GM06990 (cell line): ENCODE measurements around the gene SLC35F1.

Experiments
- DNase-seq: peaks from one replicate; pipeline ENCODE4 v3.0.0-alpha.2; 2011; ENCODE audit not compliant: insufficient read length; ENCODE audit errors: extremely low read depth
- H3K27me3 ChIP-seq: replicated peaks from 2 replicates; pipeline ENCODE4 v1.6.0; 2011; ENCODE audit warnings: low read length; ENCODE audit not compliant: control insufficient read depth, insufficient read depth
- H3K36me3 ChIP-seq: 2 replicates; pipeline ENCODE4 v1.5.1; 2011; ENCODE audit warnings: low read length; ENCODE audit not compliant: control insufficient read depth, insufficient read depth
- H3K4me3 ChIP-seq: replicated peaks from 2 replicates; pipeline ENCODE4 v1.5.1; 2011; ENCODE audit warnings: low read depth, mild to moderate bottlenecking, control low read depth, low read length
- TF ChIP-seq, protein P1 (sequence below): IDR thresholded peaks from 2 replicates; pipeline ENCODE4 v1.5.1; 2011; ENCODE audit warnings: low read length, control low read depth, mild to moderate bottlenecking, inconsistent platforms; ENCODE audit not compliant: insufficient read depth, poor library complexity, severe bottlenecking

SLC35F1 gene

DNA sequence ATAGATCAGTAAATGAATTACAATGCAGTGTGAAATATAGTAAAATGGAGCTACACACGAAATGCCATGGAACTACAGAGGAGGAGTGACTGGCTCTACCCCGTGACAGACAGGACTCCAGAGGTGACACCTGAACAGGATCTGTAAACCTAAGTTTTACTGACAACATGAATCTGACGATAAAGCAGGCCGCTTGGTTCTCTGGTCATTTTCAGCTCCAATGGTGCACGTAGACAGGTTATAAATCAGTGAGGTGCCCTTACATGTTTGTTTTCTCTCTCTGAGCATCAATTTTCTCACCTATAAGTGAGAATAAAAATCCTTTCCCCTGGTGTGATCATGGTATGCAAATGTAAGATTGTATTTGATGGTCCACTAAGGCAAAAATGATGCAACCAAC lies 339.3 kb downstream of the SLC35F1 start:
- no peaks in the 10 kb centered on the region for H3K36me3 ChIP-seq
- no peak for DNase-seq
- TF ChIP-seq, protein P1, sequence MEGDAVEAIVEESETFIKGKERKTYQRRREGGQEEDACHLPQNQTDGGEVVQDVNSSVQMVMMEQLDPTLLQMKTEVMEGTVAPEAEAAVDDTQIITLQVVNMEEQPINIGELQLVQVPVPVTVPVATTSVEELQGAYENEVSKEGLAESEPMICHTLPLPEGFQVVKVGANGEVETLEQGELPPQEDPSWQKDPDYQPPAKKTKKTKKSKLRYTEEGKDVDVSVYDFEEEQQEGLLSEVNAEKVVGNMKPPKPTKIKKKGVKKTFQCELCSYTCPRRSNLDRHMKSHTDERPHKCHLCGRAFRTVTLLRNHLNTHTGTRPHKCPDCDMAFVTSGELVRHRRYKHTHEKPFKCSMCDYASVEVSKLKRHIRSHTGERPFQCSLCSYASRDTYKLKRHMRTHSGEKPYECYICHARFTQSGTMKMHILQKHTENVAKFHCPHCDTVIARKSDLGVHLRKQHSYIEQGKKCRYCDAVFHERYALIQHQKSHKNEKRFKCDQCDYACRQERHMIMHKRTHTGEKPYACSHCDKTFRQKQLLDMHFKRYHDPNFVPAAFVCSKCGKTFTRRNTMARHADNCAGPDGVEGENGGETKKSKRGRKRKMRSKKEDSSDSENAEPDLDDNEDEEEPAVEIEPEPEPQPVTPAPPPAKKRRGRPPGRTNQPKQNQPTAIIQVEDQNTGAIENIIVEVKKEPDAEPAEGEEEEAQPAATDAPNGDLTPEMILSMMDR, result no peak
- no peaks in the 10 kb centered on the region; the same call in 1 of the 2 replicates for H3K27me3 ChIP-seq
- no peak overlapping the region for H3K4me3 ChIP-seq

GRCh38 chr6:118248171-118248570 lies 341.1 kb downstream of the SLC35F1 start:
- Histone ChIP-seq H3K27me3 (no peaks in the 10 kb centered on the region; the same call in 1 of the 2 replicates), H3K4me3 (no peak overlapping the region), H3K36me3 (no peaks in the 10 kb centered on the region)
- TF ChIP-seq, protein P1, result no peak
- DNase-seq, result no peak

- TF ChIP-seq, protein P1, result no peak
- H3K36me3 ChIP-seq, result no peaks in the 10 kb centered on the region
- no peak for DNase-seq
- no peak overlapping the region for H3K4me3 ChIP-seq
- H3K27me3 ChIP-seq, result no peaks in the 10 kb centered on the region; the same call in 1 of the 2 replicates
Measured at GRCh38 chr6:118249680-118250079, 342.6 kb downstream of the SLC35F1 start.

DNA sequence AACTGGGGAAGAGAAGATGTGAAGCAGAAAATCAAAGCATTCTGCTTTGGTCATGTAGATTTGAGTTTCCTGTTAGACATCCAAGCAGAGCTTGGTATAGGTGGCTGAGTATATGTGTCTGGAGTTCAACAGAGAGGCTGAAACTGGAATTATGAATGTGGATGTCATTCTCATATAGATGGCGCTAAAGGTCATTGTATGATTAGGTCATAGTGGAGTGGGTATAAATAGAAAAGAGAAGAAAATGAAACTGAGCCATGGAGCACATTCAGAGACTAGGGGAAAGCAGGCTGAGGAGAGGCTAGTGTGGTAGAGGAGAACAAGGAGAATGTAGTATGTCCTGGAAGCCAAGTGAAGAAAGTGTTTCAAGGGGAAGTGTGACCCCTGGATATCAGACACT lies 345.4 kb downstream of the SLC35F1 start:
- DNase-seq, result no peak
- no peaks in the 10 kb centered on the region for H3K36me3 ChIP-seq
- H3K4me3 ChIP-seq, result no peak overlapping the region
- H3K27me3 ChIP-seq, result no peaks in the 10 kb centered on the region; the same call in 1 of the 2 replicates
- TF ChIP-seq, protein P1, result peak; percentile 12

DNA sequence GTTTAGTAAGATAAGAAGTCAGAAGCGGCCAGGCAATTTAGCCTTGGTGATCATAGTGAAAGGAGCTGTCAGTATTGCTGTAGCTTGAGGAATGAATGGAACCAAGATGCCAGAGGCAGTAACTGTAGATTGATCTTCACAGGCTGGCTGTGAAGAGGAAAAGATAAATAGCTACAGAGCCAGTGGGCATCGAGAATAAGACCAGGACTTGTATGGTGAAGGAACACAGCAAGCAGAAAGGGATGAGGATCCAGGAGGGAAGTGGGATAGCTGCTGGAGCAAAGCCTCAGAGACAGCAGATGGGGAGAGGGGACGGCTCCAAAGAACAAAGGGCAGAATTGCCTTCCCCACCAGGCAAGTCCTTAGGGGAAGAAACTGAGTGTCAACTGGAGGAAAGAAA lies 346.7 kb downstream of the SLC35F1 start:
- TF ChIP-seq, protein P1, result no peak
- H3K36me3 ChIP-seq, result no peaks in the 10 kb centered on the region
- DNase-seq, result no peak

DNA sequence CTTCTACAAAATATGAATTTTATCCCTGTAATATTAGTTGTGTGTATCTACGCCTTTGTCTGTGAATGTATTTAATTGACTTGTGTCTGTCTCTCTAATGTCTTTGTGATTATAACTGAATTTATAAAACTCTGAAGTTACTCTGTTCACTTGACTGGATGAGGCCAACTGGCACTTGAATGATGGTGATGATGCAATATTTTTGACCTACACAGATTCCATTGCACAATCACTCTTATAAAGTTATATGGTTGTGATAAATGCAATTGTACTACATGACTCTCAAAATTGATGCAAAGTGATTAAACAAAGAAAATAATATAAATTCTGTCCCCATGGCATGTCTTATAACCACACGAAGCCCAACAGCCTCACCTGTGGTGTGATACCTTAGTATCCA lies 353.8 kb downstream of the SLC35F1 start:
- no peak for DNase-seq
- H3K36me3 ChIP-seq, result no peaks in the 10 kb centered on the region
- H3K4me3 ChIP-seq, result no peak overlapping the region
- H3K27me3 ChIP-seq, result no peaks in the 10 kb centered on the region
- TF ChIP-seq, protein P1, result no peak

More for the DNA sequence above, 346.7 kb downstream of the SLC35F1 start:
- no peak overlapping the region for H3K4me3 ChIP-seq
- no peaks in the 10 kb centered on the region; the same call in 1 of the 2 replicates for H3K27me3 ChIP-seq
